AG10803 (cell line): ENCODE data around the gene TM9SF2.
A peak's percentile ranks its signal among the peaks of the same experiment; 100 is the strongest.

Source experiments
- DNase-seq: peaks from one replicate; pipeline ENCODE4 v3.0.0; 2010; ENCODE audit warnings: low read depth
- H3K4me3 ChIP-seq: 2 replicates; pipeline ENCODE4 v1.5.1; 2011; ENCODE audit warnings: mild to moderate bottlenecking, low read length, control low read depth
- TF ChIP-seq, protein P1 (sequence below): conservative IDR thresholded peaks from 2 replicates; pipeline ENCODE4 v1.5.1; 2011; ENCODE audit warnings: mild to moderate bottlenecking, low read length, control low read depth, inconsistent platforms

The TM9SF2 gene

DNA sequence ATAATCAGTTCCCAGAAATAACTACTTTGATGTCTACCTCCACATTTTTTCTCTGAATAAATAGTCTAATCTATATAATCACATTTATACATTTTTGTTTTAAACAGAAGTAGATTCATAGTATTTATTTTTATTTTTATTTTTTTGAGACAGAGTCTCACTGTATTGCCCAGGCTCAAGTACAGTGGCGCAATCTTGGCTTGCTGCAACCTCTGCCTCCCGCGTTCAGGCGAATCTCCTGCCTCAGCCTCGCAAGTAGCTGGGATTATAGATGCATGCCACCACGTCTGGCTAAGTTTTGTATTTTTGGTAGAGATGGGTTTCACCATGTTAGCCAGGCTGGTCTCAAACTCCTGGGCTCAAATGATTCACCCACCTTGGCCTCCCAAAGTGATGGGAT lies 16.7 kb downstream of the TM9SF2 start:
- DNase-seq = no peak
- H3K4me3 ChIP-seq = no peak overlapping the region
- TF ChIP-seq, protein P1, sequence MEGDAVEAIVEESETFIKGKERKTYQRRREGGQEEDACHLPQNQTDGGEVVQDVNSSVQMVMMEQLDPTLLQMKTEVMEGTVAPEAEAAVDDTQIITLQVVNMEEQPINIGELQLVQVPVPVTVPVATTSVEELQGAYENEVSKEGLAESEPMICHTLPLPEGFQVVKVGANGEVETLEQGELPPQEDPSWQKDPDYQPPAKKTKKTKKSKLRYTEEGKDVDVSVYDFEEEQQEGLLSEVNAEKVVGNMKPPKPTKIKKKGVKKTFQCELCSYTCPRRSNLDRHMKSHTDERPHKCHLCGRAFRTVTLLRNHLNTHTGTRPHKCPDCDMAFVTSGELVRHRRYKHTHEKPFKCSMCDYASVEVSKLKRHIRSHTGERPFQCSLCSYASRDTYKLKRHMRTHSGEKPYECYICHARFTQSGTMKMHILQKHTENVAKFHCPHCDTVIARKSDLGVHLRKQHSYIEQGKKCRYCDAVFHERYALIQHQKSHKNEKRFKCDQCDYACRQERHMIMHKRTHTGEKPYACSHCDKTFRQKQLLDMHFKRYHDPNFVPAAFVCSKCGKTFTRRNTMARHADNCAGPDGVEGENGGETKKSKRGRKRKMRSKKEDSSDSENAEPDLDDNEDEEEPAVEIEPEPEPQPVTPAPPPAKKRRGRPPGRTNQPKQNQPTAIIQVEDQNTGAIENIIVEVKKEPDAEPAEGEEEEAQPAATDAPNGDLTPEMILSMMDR = no peak

DNA sequence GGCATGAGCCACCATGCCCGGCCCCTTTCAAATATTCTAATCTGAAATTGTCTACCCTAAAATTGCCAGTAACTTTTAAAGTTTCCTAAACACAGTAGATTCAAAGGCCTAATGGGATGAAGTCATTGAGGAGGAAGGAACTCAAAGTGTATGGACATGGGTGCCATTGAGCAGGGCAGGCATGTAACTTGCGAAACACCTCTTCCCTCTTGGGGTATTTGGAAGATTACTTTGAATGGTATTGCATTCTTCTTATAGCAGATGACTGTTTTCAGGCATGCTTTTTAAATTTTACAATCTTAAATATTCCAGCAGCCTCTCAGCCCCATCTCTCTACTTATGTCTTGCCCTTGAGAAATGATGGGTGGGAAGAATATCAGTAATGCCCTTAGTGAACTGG lies 21.0 kb downstream of the TM9SF2 start:
- TF ChIP-seq, protein P1 = no peak
- DNase-seq = peak; percentile 81
- H3K4me3 ChIP-seq = no peak overlapping the region

DNA sequence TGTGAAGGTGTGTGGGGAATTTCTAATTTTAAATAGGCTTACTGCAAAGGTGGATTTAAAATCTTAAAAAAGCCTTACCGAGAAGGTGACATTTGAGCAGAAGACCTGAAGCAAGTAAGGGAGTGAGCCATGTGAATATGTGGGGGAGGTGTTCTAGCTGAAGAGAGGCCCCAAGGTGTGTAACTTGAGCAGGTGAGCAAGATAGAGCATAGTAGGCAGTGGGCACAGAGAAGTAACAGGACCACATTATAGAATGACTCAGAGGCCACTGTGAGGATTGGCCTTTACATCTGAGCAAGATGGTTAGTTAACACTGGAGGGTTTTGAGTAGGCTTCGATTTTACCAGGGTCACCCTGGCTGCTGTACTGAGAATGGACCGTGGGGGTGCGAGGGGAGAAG lies 22.6 kb downstream of the TM9SF2 start:
- no peak overlapping the region for H3K4me3 ChIP-seq
- DNase-seq = no peak
- TF ChIP-seq, protein P1 = no peak

DNA sequence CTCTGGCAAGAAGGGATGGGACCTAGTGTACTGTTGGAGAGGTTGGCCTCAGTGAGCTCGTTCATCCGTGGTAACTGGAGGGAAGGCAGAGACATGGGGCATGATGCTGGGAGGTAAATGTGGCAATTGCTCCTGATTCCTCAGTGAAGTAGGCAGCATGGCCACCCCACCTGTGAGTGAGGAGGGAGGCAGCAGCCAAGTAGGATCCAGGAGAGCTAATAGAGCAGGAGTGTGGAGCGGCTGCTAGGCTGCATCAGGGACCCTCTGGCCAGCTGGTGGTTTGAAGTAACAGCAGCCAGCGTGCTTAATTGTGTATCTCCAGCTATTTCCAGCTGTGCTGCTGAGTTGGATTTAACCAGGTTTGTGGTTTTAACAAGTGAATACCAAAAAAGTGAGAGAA lies 24.7 kb downstream of the TM9SF2 start:
- TF ChIP-seq, protein P1 = no peak
- H3K4me3 ChIP-seq = no peak overlapping the region
- no peak for DNase-seq

DNA sequence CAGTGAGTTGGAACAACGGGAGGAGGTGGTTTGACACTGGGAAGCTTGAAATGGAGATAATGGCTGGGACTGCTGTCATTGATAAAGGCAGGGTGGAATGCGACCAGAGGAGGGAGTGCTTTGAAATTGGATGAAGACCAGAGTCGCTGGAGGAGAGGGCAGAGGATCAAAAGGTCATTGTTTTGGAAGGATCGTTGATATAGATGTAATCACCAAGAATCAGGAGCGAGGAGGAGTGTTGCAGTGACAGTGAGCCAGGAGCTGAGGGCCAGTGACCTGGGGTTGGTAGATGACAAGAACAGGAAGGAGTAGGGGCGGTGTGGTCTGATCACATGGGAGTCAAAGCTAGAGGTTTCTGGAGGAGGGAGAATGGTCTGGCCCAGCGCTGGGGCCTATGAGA lies 25.3 kb downstream of the TM9SF2 start:
- TF ChIP-seq, protein P1 = no peak
- H3K4me3 ChIP-seq = no peak overlapping the region
- DNase-seq = no peak

DNA sequence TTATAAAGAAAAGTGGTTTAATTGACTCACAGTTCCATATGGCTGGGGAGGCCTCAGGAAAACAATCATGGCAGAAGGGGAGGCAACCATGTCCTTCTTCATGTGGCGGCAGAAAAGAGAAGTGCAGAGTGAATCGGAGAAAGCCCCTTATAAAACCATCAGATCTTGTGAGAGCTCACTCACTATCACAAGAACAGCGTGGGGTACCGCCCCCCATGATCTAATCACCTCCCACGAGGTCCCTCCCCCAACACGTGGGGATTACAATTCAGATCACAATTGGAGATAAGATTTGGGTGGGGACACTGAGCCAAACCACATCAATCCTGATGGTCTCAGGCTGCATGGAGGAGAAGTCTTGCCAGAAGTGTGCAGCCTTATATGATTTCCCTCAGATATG lies 26.0 kb downstream of the TM9SF2 start:
- TF ChIP-seq, protein P1 = no peak
- H3K4me3 ChIP-seq = no peak overlapping the region
- no peak for DNase-seq

DNA sequence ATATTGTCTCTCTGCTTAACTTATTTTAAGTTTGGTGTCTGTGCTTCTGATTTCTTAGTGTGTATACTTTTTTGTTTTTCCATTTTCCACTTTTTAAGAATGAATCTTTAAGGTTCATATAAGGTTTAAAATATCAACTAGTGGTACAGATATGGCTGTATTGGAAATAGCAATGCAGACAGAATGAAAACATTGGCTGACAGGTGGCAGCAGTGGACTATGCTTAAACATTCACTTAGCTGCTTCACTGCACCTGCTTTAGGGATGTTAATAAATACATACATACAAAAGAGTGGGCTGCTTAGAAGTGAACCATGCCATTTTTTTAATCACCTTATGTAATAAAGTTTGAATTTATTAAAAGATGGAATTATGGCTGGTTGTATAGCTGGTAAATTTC lies 27.3 kb downstream of the TM9SF2 start:
- TF ChIP-seq, protein P1 = peak; percentile 11; the same call in 1 of the 2 replicates
- DNase-seq = no peak
- H3K4me3 ChIP-seq = no peak overlapping the region
